GM12878 (cell line): ENCODE results near the gene GDNF. TPM values are rescaled to one million over a fixed set of nuclear protein-coding genes. Genes with fewer than 3 reads are reported as not detected.
A peak's percentile ranks its signal among the peaks of the same experiment; 100 is the strongest.

Source experiments
- ASH2L ChIP-seq: fragments of 300-600, 200-600 bp; sonication (generic); IDR thresholded peaks from 2 replicates; pipeline ENCODE4 v1.6.1; 2017; ENCODE audit warnings: low read depth, mild to moderate bottlenecking, borderline replicate concordance
- BMI1 ChIP-seq: fragments of 450-650 bp; IDR thresholded peaks from 2 replicates; pipeline ENCODE4 v1.6.1; 2016; ENCODE audit warnings: mild to moderate bottlenecking, moderate library complexity, borderline replicate concordance
- EED ChIP-seq: sonication (generic); IDR thresholded peaks from 2 replicates; pipeline ENCODE4 v1.6.1; 2016; ENCODE audit warnings: antibody characterized with exemption, low read depth
- EGR1 ChIP-seq, 2 experiments: IDR thresholded peaks; 1 replicate in 1 of 2; 2 replicates in 1 of 2; pipeline ENCODE4 v1.6.1; 2011 to 2012; ENCODE audit warnings: low read depth in 2 of 2, low read length in 2 of 2, borderline replicate concordance in 1 of 2, mild to moderate bottlenecking in 1 of 2, moderate library complexity in 1 of 2
- ETV6 ChIP-seq, 2 experiments: fragments of 450-650 bp in 1 of 2; IDR thresholded peaks in 1 of 2; conservative IDR thresholded peaks in 1 of 2; 2 replicates each; pipeline ENCODE4 v1.6.1; 2014; ENCODE audit warnings: antibody characterized with exemption in 1 of 2, borderline replicate concordance in 1 of 2, low read depth in 1 of 2, mild to moderate bottlenecking in 1 of 2, moderate library complexity in 1 of 2
- FOXM1 ChIP-seq: IDR thresholded peaks from 2 replicates; pipeline ENCODE4 v1.6.1; 2012; ENCODE audit warnings: low read depth, mild to moderate bottlenecking, inconsistent platforms, low read length, moderate library complexity
- GATAD2B ChIP-seq: fragments of 450-650 bp; conservative IDR thresholded peaks from 2 replicates; pipeline ENCODE4 v1.6.1; 2017; ENCODE audit warnings: low read depth, mild to moderate bottlenecking, moderate library complexity
- HCFC1 ChIP-seq: fragments of 150-350 bp; IDR thresholded peaks from 2 replicates; pipeline ENCODE4 v1.6.1; 2014; ENCODE audit warnings: low read length
- HDAC6 ChIP-seq: fragments of 200-600 bp; sonication (generic); IDR thresholded peaks from one replicate; pipeline ENCODE4 v1.8.0; 2017; ENCODE audit warnings: antibody characterized with exemption; ENCODE audit not compliant: unreplicated experiment
- HDGF ChIP-seq: fragments of 450-650 bp; IDR thresholded peaks from 2 replicates; pipeline ENCODE4 v1.6.1; 2016; ENCODE audit warnings: antibody characterized with exemption
- IRF4 ChIP-seq: IDR thresholded peaks from 2 replicates; pipeline ENCODE4 v1.6.1; 2011; ENCODE audit warnings: low read depth, low read length
- KAT2A ChIP-seq: conservative IDR thresholded peaks from 2 replicates; pipeline ENCODE4 v1.6.1; 2011; ENCODE audit warnings: low read depth, low read length; ENCODE audit not compliant: control insufficient read depth
- LARP7 ChIP-seq: fragments of 450-650 bp; IDR thresholded peaks from 2 replicates; pipeline ENCODE4 v1.6.1; 2017; ENCODE audit warnings: mild to moderate bottlenecking
- MAX ChIP-seq: IDR thresholded peaks from 2 replicates; pipeline ENCODE4 v1.6.1; 2012; ENCODE audit warnings: low read depth, low read length, improper control_type of control experiment
- MYC ChIP-seq: IDR thresholded peaks from 2 replicates; pipeline ENCODE4 v1.6.1; 2011; ENCODE audit warnings: mild to moderate bottlenecking, low read length, moderate library complexity, inconsistent platforms; ENCODE audit not compliant: insufficient read depth, insufficient replicate concordance, insufficient read length, severe bottlenecking
- NR2C2 ChIP-seq: IDR thresholded peaks from 2 replicates; pipeline ENCODE4 v1.6.1; 2011; ENCODE audit warnings: borderline replicate concordance, low read depth; ENCODE audit not compliant: control insufficient read depth, insufficient read length
- PAX8 ChIP-seq: fragments of 450-650 bp; IDR thresholded peaks from 2 replicates; pipeline ENCODE4 v1.6.1; 2017; ENCODE audit warnings: mild to moderate bottlenecking, moderate library complexity
- RFX5 ChIP-seq: IDR thresholded peaks from 2 replicates; pipeline ENCODE4 v1.6.1; 2011; ENCODE audit warnings: low read depth, low read length, improper control_type of control experiment
- SIX5 ChIP-seq: IDR thresholded peaks from 2 replicates; pipeline ENCODE4 v1.6.1; 2011; ENCODE audit warnings: mild to moderate bottlenecking, low read depth, low read length, moderate library complexity; ENCODE audit not compliant: severe bottlenecking
- SRF ChIP-seq, 2 experiments: IDR thresholded peaks; 2 replicates each; pipeline ENCODE4 v1.6.1; 2011; ENCODE audit warnings: low read depth in 2 of 2, low read length in 2 of 2, mild to moderate bottlenecking in 1 of 2, moderate library complexity in 1 of 2
- TCF3 ChIP-seq: IDR thresholded peaks from 2 replicates; pipeline ENCODE4 v1.6.1; 2012; ENCODE audit warnings: low read depth, mild to moderate bottlenecking, low read length, borderline replicate concordance; ENCODE audit not compliant: insufficient read depth
- WRNIP1 ChIP-seq: IDR thresholded peaks from 2 replicates; pipeline ENCODE4 v1.6.1; 2011; ENCODE audit warnings: low read depth, low read length, improper control_type of control experiment, borderline replicate concordance
- YY1 ChIP-seq: IDR thresholded peaks from 2 replicates; pipeline ENCODE4 v1.6.1; 2011; ENCODE audit warnings: low read depth, mild to moderate bottlenecking, low read length
- polyA plus RNA-seq, 11 experiments: library from polyadenylated mRNA; depleted of rRNA in 4 of 11; unstranded in 6 of 11; stranded (reverse) in 5 of 11; fragments of >200 nt; fragmentation: Nextera tagmentation in 4 of 11; fragmentation: Illumina TruSeq in 1 of 11; extraction: Ambion mirVana in 4 of 11; extraction: Trizol in 1 of 11; gene quantifications; 1 replicate in 1 of 11; 2 replicates in 10 of 11; pipeline versions ENCODE4 v1.2.1 to v1.2.3, GENCODE V29; 2011 to 2016; ENCODE audit warnings: inconsistent platforms in 2 of 11, missing spikeins in 2 of 11, low read depth in 1 of 11
- total RNA-seq, 4 experiments: library from RNA; depleted of rRNA in 3 of 4; stranded (reverse); fragments of >200 nt in 3 of 4; fragmentation: Illumina TruSeq in 1 of 4; extraction: Trizol in 1 of 4; gene quantifications; 2 replicates each; pipeline versions ENCODE4 v1.2.1 to v1.2.3, GENCODE V29; 2013 to 2021
- TF ChIP-seq, protein P1 (sequence below): IDR thresholded peaks from 2 replicates; pipeline ENCODE4 v1.6.1; 2011; ENCODE audit warnings: low read depth, low read length, improper control_type of control experiment, borderline replicate concordance
- TF ChIP-seq, protein P2 (sequence below), 3 experiments: IDR thresholded peaks in 2 of 3; conservative IDR thresholded peaks in 1 of 3; 2 replicates each; pipeline ENCODE4 v1.5.1; 2011; ENCODE audit warnings: low read depth in 3 of 3, low read length in 3 of 3, mild to moderate bottlenecking in 3 of 3, control low read depth in 2 of 3, moderate library complexity in 2 of 3, inconsistent platforms in 1 of 3, mixed read lengths in 1 of 3; ENCODE audit not compliant: control insufficient read depth in 2 of 3, insufficient read depth in 1 of 3; ENCODE audit errors: extremely low read depth in 1 of 3
- TF ChIP-seq, protein P3 (sequence below): fragments of 450-650 bp; IDR thresholded peaks from 2 replicates; pipeline ENCODE4 v1.6.1; 2017; ENCODE audit warnings: antibody characterized with exemption, mild to moderate bottlenecking, moderate library complexity

Gene GDNF
- total and polyA plus RNA-seq, 10 of the 15 experiments (the other 5 are each of a cell fraction or from before 2014, with no cell fraction given) = not detected

DNA sequence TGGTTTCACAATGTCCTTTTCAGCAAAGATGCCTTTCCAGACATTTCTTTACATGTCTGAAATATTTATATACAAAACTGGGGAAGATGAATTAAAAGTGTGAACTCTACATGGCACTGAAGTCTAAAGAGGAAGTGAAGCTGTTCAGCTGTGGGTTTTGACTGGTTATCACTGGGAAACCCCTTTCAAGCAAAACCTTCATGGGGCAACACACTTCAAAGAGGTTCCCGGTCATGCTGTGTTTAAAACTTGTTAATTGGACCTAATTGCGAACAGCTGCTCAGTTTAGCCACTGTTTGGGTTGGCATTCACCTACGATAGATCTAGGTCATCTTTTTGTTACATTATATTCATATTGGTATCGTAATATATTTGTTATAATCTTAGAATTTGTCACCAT lies 20.0 kb upstream of the GDNF start (continued):
- 0 out of 4 replicates have a peak, but pooled peaks of 1 of the 2 experiments have one; percentile 15 for TF ChIP-seq SRF (IDR thresholded peaks at IDR 0.05; ENCODE audit: low read depth in 2 of 2, low read length in 2 of 2)
- TF ChIP-seq KAT2A = no peak
- peak; percentile 88 for TF ChIP-seq IRF4
- TF ChIP-seq BMI1 = peak; percentile 87
- TF ChIP-seq NR2C2 = no peak
- TF ChIP-seq WRNIP1 = no peak
- TF ChIP-seq, protein P1, sequence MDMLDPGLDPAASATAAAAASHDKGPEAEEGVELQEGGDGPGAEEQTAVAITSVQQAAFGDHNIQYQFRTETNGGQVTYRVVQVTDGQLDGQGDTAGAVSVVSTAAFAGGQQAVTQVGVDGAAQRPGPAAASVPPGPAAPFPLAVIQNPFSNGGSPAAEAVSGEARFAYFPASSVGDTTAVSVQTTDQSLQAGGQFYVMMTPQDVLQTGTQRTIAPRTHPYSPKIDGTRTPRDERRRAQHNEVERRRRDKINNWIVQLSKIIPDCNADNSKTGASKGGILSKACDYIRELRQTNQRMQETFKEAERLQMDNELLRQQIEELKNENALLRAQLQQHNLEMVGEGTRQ = no peak
- no peak for TF ChIP-seq ASH2L
- 0 out of 4 replicates have a peak, but pooled peaks of 1 of the 2 experiments have one; percentile 10 for TF ChIP-seq ETV6 (conservative IDR thresholded peaks at IDR 0.05 in 1 of 2, IDR thresholded peaks at IDR 0.05 in 1 of 2; ENCODE audit: borderline replicate concordance in 1 of 2, low read depth in 1 of 2)
- TF ChIP-seq, protein P2, sequence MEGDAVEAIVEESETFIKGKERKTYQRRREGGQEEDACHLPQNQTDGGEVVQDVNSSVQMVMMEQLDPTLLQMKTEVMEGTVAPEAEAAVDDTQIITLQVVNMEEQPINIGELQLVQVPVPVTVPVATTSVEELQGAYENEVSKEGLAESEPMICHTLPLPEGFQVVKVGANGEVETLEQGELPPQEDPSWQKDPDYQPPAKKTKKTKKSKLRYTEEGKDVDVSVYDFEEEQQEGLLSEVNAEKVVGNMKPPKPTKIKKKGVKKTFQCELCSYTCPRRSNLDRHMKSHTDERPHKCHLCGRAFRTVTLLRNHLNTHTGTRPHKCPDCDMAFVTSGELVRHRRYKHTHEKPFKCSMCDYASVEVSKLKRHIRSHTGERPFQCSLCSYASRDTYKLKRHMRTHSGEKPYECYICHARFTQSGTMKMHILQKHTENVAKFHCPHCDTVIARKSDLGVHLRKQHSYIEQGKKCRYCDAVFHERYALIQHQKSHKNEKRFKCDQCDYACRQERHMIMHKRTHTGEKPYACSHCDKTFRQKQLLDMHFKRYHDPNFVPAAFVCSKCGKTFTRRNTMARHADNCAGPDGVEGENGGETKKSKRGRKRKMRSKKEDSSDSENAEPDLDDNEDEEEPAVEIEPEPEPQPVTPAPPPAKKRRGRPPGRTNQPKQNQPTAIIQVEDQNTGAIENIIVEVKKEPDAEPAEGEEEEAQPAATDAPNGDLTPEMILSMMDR (IDR thresholded peaks at IDR 0.05 in 2 of 3, conservative IDR thresholded peaks at IDR 0.05 in 1 of 3; ENCODE audit: control insufficient read depth in 2 of 3, extremely low read depth in 1 of 3, insufficient read depth in 1 of 3, low read depth in 3 of 3, low read length in 3 of 3) = no peak
- TF ChIP-seq GATAD2B = peak; percentile 70
- TF ChIP-seq HDAC6 = no peak
- no peak for TF ChIP-seq MYC
- TF ChIP-seq YY1 = no peak
- 0 out of 2 replicates have a peak, but pooled peaks have one; percentile 47 for TF ChIP-seq TCF3
- TF ChIP-seq, protein P3, sequence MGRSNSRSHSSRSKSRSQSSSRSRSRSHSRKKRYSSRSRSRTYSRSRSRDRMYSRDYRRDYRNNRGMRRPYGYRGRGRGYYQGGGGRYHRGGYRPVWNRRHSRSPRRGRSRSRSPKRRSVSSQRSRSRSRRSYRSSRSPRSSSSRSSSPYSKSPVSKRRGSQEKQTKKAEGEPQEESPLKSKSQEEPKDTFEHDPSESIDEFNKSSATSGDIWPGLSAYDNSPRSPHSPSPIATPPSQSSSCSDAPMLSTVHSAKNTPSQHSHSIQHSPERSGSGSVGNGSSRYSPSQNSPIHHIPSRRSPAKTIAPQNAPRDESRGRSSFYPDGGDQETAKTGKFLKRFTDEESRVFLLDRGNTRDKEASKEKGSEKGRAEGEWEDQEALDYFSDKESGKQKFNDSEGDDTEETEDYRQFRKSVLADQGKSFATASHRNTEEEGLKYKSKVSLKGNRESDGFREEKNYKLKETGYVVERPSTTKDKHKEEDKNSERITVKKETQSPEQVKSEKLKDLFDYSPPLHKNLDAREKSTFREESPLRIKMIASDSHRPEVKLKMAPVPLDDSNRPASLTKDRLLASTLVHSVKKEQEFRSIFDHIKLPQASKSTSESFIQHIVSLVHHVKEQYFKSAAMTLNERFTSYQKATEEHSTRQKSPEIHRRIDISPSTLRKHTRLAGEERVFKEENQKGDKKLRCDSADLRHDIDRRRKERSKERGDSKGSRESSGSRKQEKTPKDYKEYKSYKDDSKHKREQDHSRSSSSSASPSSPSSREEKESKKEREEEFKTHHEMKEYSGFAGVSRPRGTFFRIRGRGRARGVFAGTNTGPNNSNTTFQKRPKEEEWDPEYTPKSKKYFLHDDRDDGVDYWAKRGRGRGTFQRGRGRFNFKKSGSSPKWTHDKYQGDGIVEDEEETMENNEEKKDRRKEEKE = no peak
- TF ChIP-seq RFX5 = no peak
- TF ChIP-seq PAX8 = no peak
- no peak for TF ChIP-seq EED
- peak; percentile 57; the same call in 1 of the 2 replicates for TF ChIP-seq FOXM1
- TF ChIP-seq MAX = no peak
- no peak for TF ChIP-seq HDGF
- no peak for TF ChIP-seq HCFC1
- no peak for TF ChIP-seq SIX5
- no peak for TF ChIP-seq LARP7
- no peak for TF ChIP-seq EGR1 (IDR thresholded peaks at IDR 0.05; ENCODE audit: borderline replicate concordance in 1 of 2, low read depth in 2 of 2, low read length in 2 of 2)
